GM15510 (cell line): ENCODE data around the gene TTLL8.

Source experiments
- POLR2A ChIP-seq: IDR thresholded peaks from 3 replicates; pipeline ENCODE4 v1.6.1; 2011; ENCODE audit warnings: borderline replicate concordance; ENCODE audit not compliant: insufficient read length; ENCODE audit errors: extremely low read depth

The TTLL8 gene

GRCh38 chr22:50041361-50042065, 16.6 kb downstream of the TTLL8 start:
- TF ChIP-seq POLR2A, result no peak

- TF ChIP-seq POLR2A, result no peak
Measured at GRCh38 chr22:50040717-50041116, 17.4 kb downstream of the TTLL8 start.

- no peak for TF ChIP-seq POLR2A
Measured at GRCh38 chr22:50039669-50040443, 18.2 kb downstream of the TTLL8 start.

GRCh38 chr22:50035976-50036724, 21.9 kb downstream of the TTLL8 start:
- TF ChIP-seq POLR2A, result no peak

- TF ChIP-seq POLR2A, result no peak
Measured at GRCh38 chr22:50035131-50035881, 22.8 kb downstream of the TTLL8 start.

GRCh38 chr22:50034126-50035081, 23.7 kb downstream of the TTLL8 start:
- TF ChIP-seq POLR2A, result no peak

- no peak for TF ChIP-seq POLR2A
Measured at GRCh38 chr22:50032941-50033601, 25.0 kb downstream of the TTLL8 start.

- no peak for TF ChIP-seq POLR2A
Measured at GRCh38 chr22:50032109-50032871, 25.8 kb downstream of the TTLL8 start.

GRCh38 chr22:50031189-50032091, 26.7 kb downstream of the TTLL8 start:
- TF ChIP-seq POLR2A, result no peak

GRCh38 chr22:50030297-50031188, 27.6 kb downstream of the TTLL8 start:
- no peak for TF ChIP-seq POLR2A
